H1 (cell line): ENCODE measurements around the gene AMOTL2. TPM values are rescaled to one million over a fixed set of nuclear protein-coding genes. Genes with fewer than 3 reads are reported as not detected.

Source experiments
- CTCF ChIA-PET: fragments of 300-600 bp; sonication (Branson Sonifier 250); formaldehyde crosslinking; loops from one replicate; lab custom pipeline; 2021; ENCODE audit not compliant: partially characterized antibody; lab: Charles Lee
- POLR2A ChIA-PET: fragments of 300-600 bp; sonication (Branson Sonifier 250); formaldehyde crosslinking; loops from one replicate; lab custom pipeline; 2021; ENCODE audit warnings: inconsistent platforms; ENCODE audit not compliant: partially characterized antibody; lab: Charles Lee
- DNase-seq, 2 experiments: peaks; one replicate each; pipeline versions ENCODE4 v3.0.0 to v3.0.0-alpha.2; 2010 to 2022; ENCODE audit warnings: low spot score in 2 of 2, low read depth in 1 of 2, mixed read lengths in 1 of 2
- FAIRE-seq: peaks from 2 replicates; lab custom pipeline; 2011; peaks lifted over from hg19 to GRCh38; lab: Jason Lieb, UNC
- H2AFZ ChIP-seq: 2 replicates; pipeline ENCODE4 v1.8.1; 2012; ENCODE audit warnings: low read length, inconsistent platforms
- H2AK5ac ChIP-seq: 2 replicates; pipeline ENCODE4 v1.6.1; 2013; ENCODE audit warnings: low read depth, low read length
- H2BK120ac ChIP-seq: replicated peaks from 2 replicates; pipeline ENCODE3; 2013; ENCODE audit warnings: low read depth, low read length, inconsistent platforms
- H2BK12ac ChIP-seq: 2 replicates; pipeline ENCODE4 v1.6.1; 2013; ENCODE audit warnings: low read depth, low read length
- H2BK15ac ChIP-seq: 2 replicates; pipeline ENCODE4 v1.6.1; 2013; ENCODE audit warnings: low read length
- H2BK20ac ChIP-seq: 2 replicates; pipeline ENCODE4 v1.6.1; 2013; ENCODE audit warnings: low read length
- H2BK5ac ChIP-seq: 2 replicates; pipeline ENCODE4 v1.6.1; 2013; ENCODE audit warnings: low read depth, low read length
- H3K14ac ChIP-seq: 2 replicates; pipeline ENCODE4 v1.6.1; 2013; ENCODE audit warnings: inconsistent platforms; ENCODE audit not compliant: insufficient read length
- H3K18ac ChIP-seq: 2 replicates; pipeline ENCODE4 v1.6.1; 2013; ENCODE audit warnings: low read length; ENCODE audit errors: extremely low read depth
- H3K23ac ChIP-seq: 2 replicates; pipeline ENCODE4 v1.6.1; 2013; ENCODE audit warnings: inconsistent platforms; ENCODE audit not compliant: insufficient read length
- H3K23me2 ChIP-seq: 2 replicates; pipeline ENCODE4 v1.6.1; 2013; ENCODE audit warnings: low read depth, low read length
- H3K27ac ChIP-seq: 2 replicates; pipeline ENCODE4 v1.6.1; 2011; ENCODE audit warnings: low read depth, low read length, inconsistent platforms
- H3K27me3 ChIP-seq, 4 experiments: replicated peaks in 1 of 4; 1 replicate in 1 of 4; 2 replicates in 3 of 4; pipeline versions ENCODE4 v1.6.1 to v1.8.1; 2011 to 2013; ENCODE audit warnings: low read length in 3 of 4, mild to moderate bottlenecking in 3 of 4, inconsistent platforms in 2 of 4, mixed read lengths in 2 of 4, moderate library complexity in 1 of 4; ENCODE audit not compliant: control insufficient read depth in 3 of 4, insufficient read depth in 3 of 4; ENCODE audit errors: extremely low read depth in 1 of 4
- H3K36me3 ChIP-seq, 4 experiments: 2 replicates each; pipeline versions ENCODE4 v1.6.1 to v1.8.1; 2011 to 2013; ENCODE audit warnings: mild to moderate bottlenecking in 4 of 4, low read length in 3 of 4, moderate library complexity in 2 of 4, control low read depth in 1 of 4, inconsistent platforms in 1 of 4; ENCODE audit not compliant: insufficient read depth in 4 of 4, control insufficient read depth in 2 of 4
- H3K4ac ChIP-seq: replicated peaks from 2 replicates; pipeline ENCODE3; 2013; ENCODE audit warnings: low read length, low read depth, mixed read lengths, inconsistent platforms; ENCODE audit not compliant: insufficient read length
- H3K4me1 ChIP-seq, 4 experiments: replicated peaks in 1 of 4; 1 replicate in 1 of 4; 2 replicates in 3 of 4; pipeline versions ENCODE4 v1.6.1 to v1.8.1; 2011 to 2013; ENCODE audit warnings: low read length in 3 of 4, inconsistent platforms in 2 of 4, mixed read lengths in 1 of 4; ENCODE audit not compliant: insufficient read depth in 4 of 4, control insufficient read depth in 3 of 4
- H3K4me2 ChIP-seq, 2 experiments: 2 replicates each; pipeline versions ENCODE4 v1.6.1 to v1.8.1; 2011 to 2013; ENCODE audit warnings: low read depth in 2 of 2, low read length in 2 of 2, control low read depth in 1 of 2, inconsistent platforms in 1 of 2, mild to moderate bottlenecking in 1 of 2; ENCODE audit not compliant: insufficient read depth in 1 of 2
- H3K4me3 ChIP-seq, 4 experiments: fragments of 200-600, 300-600 bp in 1 of 4; sonication (generic), shearing (Covaris generic), sonication (Bioruptor Twin) in 1 of 4; 2 replicates each; pipeline versions ENCODE4 v1.5.1 to v1.8.1; 2011 to 2016; ENCODE audit warnings: low read length in 4 of 4, low read depth in 3 of 4, control low read depth in 2 of 4, inconsistent platforms in 2 of 4, mild to moderate bottlenecking in 2 of 4, mixed read lengths in 1 of 4, moderate library complexity in 1 of 4; ENCODE audit not compliant: insufficient read depth in 2 of 4; ENCODE audit errors: extremely low read depth in 1 of 4
- H3K56ac ChIP-seq: replicated peaks from 2 replicates; pipeline ENCODE3; 2013; ENCODE audit warnings: low read depth, mild to moderate bottlenecking, mixed read lengths, low read length, inconsistent platforms; ENCODE audit not compliant: insufficient read length
- H3K79me1 ChIP-seq: 2 replicates; pipeline ENCODE4 v1.6.1; 2013; ENCODE audit warnings: low read depth, low read length, control low read depth
- H3K79me2 ChIP-seq, 2 experiments: 2 replicates each; pipeline versions ENCODE4 v1.6.1 to v1.8.1; 2012 to 2013; ENCODE audit warnings: low read length in 2 of 2, mild to moderate bottlenecking in 2 of 2, inconsistent platforms in 1 of 2; ENCODE audit not compliant: insufficient read depth in 2 of 2, control insufficient read depth in 1 of 2
- H3K9ac ChIP-seq, 4 experiments: replicated peaks in 1 of 4; 1 replicate in 1 of 4; 2 replicates in 3 of 4; pipeline versions ENCODE4 v1.6.1 to v1.8.1; 2011 to 2013; ENCODE audit warnings: low read depth in 3 of 4, low read length in 3 of 4, control low read depth in 2 of 4, mild to moderate bottlenecking in 2 of 4, moderate library complexity in 2 of 4, inconsistent platforms in 1 of 4; ENCODE audit errors: extremely low read depth in 1 of 4
- H3K9me3 ChIP-seq, 2 experiments: 2 replicates each; pipeline versions ENCODE4 v1.6.1 to v1.8.1; 2012 to 2013; ENCODE audit warnings: mild to moderate bottlenecking in 2 of 2, moderate library complexity in 2 of 2, control low read depth in 1 of 2, inconsistent platforms in 1 of 2, low read depth in 1 of 2, low read length in 1 of 2, mixed read lengths in 1 of 2; ENCODE audit not compliant: insufficient read depth in 2 of 2
- H4K20me1 ChIP-seq, 2 experiments: replicated peaks in 1 of 2; 2 replicates each; pipeline versions ENCODE3 to v1.8.1; 2011 to 2013; ENCODE audit warnings: inconsistent platforms in 2 of 2, low read length in 2 of 2, mild to moderate bottlenecking in 1 of 2; ENCODE audit not compliant: insufficient read depth in 2 of 2, control insufficient read depth in 1 of 2
- H4K5ac ChIP-seq: 2 replicates; pipeline ENCODE4 v1.6.1; 2013; ENCODE audit warnings: low read length, low read depth, mixed read lengths, inconsistent platforms; ENCODE audit not compliant: insufficient read length
- H4K8ac ChIP-seq: 2 replicates; pipeline ENCODE4 v1.8.0; 2013; ENCODE audit warnings: mild to moderate bottlenecking, moderate library complexity, low read length, inconsistent platforms; ENCODE audit not compliant: insufficient read depth; ENCODE audit errors: extremely low read depth
- H4K91ac ChIP-seq: replicated peaks from 2 replicates; pipeline ENCODE3; 2013; ENCODE audit warnings: low read length, mixed read lengths, inconsistent platforms; ENCODE audit not compliant: insufficient read length
- ATF3 ChIP-seq: IDR thresholded peaks from 2 replicates; pipeline ENCODE4 v1.6.1; 2011; ENCODE audit warnings: low read depth, mild to moderate bottlenecking, low read length; ENCODE audit not compliant: insufficient read depth
- GABPA ChIP-seq: IDR thresholded peaks from 2 replicates; pipeline ENCODE4 v1.6.1; 2011; ENCODE audit warnings: mild to moderate bottlenecking, low read length, moderate library complexity, borderline replicate concordance; ENCODE audit not compliant: insufficient read depth
- GTF2F1 ChIP-seq: IDR thresholded peaks from 2 replicates; pipeline ENCODE4 v1.6.1; 2012; ENCODE audit warnings: low read depth, low read length, improper control_type of control experiment, borderline replicate concordance
- KDM4A ChIP-seq: IDR thresholded peaks from one replicate; pipeline ENCODE4 v1.7.1; 2012; ENCODE audit warnings: low read depth, mild to moderate bottlenecking, moderate library complexity, low read length, inconsistent platforms; ENCODE audit not compliant: severe bottlenecking
- NANOG ChIP-seq: IDR thresholded peaks from 2 replicates; pipeline ENCODE4 v1.6.1; 2011; ENCODE audit warnings: low read length, low read depth, mild to moderate bottlenecking, inconsistent platforms; ENCODE audit not compliant: insufficient read depth, poor library complexity, severe bottlenecking
- POLR2A ChIP-seq, 2 experiments: IDR thresholded peaks; 1 replicate in 1 of 2; 2 replicates in 1 of 2; pipeline ENCODE4 v1.6.1; 2011; ENCODE audit warnings: low read depth in 2 of 2, low read length in 2 of 2, mild to moderate bottlenecking in 2 of 2; ENCODE audit errors: control extremely low read depth in 1 of 2
- POU5F1 ChIP-seq: IDR thresholded peaks from 2 replicates; pipeline ENCODE4 v1.6.1; 2011; ENCODE audit warnings: low read depth, mild to moderate bottlenecking, low read length, moderate library complexity
- SAP30 ChIP-seq: fragments of 300-600 bp; sonication (generic); IDR thresholded peaks from 2 replicates; pipeline ENCODE4 v1.7.1; 2012; ENCODE audit warnings: low read length, moderate library complexity, mild to moderate bottlenecking, inconsistent platforms; ENCODE audit not compliant: insufficient read depth, insufficient replicate concordance
- SIX5 ChIP-seq: IDR thresholded peaks from 2 replicates; pipeline ENCODE4 v1.6.1; 2011; ENCODE audit warnings: mild to moderate bottlenecking, low read depth, low read length
- WGBS, 2 experiments: shearing (Covaris generic) in 1 of 2; methylation state at CpG; one replicate each; pipeline versions ENCODE4 v1.1.6 to v1.1.7; 2013 to 2015; ENCODE audit warnings: low lambda C conversion rate in 2 of 2, mixed read lengths in 2 of 2, inconsistent platforms in 1 of 2, low coverage in 1 of 2, missing lambda C conversion rate in 1 of 2; ENCODE audit not compliant: insufficient replicate concordance in 2 of 2, insufficient coverage in 1 of 2, insufficient read length in 1 of 2; ENCODE audit errors: extremely low coverage in 1 of 2, missing lambda C conversion rate in 1 of 2; 5-methylcytosine and 5-hydroxymethylcytosine counted together
- polyA plus RNA-seq, 7 experiments: library from polyadenylated mRNA; depleted of rRNA in 3 of 7; stranded (reverse) in 5 of 7; unstranded in 2 of 7; fragments of >200 nt in 5 of 7; fragments of 200-250 nt in 2 of 7; gene quantifications; 1 replicate in 5 of 7; 2 replicates in 1 of 7; 4 replicates in 1 of 7; pipeline versions ENCODE4 v1.2.1 to v1.2.3, GENCODE V29; 2011 to 2013; ENCODE audit warnings: missing spikeins in 2 of 7, mixed read lengths in 2 of 7
- total RNA-seq: library from RNA; stranded (reverse); fragmentation: NEBNext Ultra II Directional; extraction: Animal tissue kit (Norgen Biotek cat#: 25700); gene quantifications from 2 replicates; pipeline ENCODE4 v1.2.1, GENCODE V29; 2021

The AMOTL2 gene
- total and polyA plus RNA-seq, 2 of the 8 experiments (the other 6 are each of a cell fraction or from before 2014, with no cell fraction given), result 19.0 to 63.7 TPM

- Histone ChIP-seq H3K9me3 (no peaks in the 10 kb centered on the region; a peak in 1 of 4 replicates), H3K27ac (no peak overlapping the region), H4K20me1 (no peaks in the 10 kb centered on the region), H2BK20ac (no peak overlapping the region), H4K91ac (no peak overlapping the region), H3K9ac (no peak overlapping the region), H4K8ac (no peak overlapping the region), H3K79me1 (no peaks in the 10 kb centered on the region), H3K36me3 (no peaks in the 10 kb centered on the region; a peak in 1 of 8 replicates), H3K4me3 (no peak overlapping the region), H3K4me1 (peaks cover 0 to 3% (median 0%) of the 10 kb centered on the region in 4 experiments; a peak in 1 of 7 replicates), H2AFZ (no peak overlapping the region), H2BK120ac (no peak overlapping the region), H2BK5ac (no peak overlapping the region), H3K56ac (no peak overlapping the region), H2AK5ac (no peak overlapping the region), H4K5ac (no peak overlapping the region), H3K23ac (no peak overlapping the region), H3K79me2 (no peaks in the 10 kb centered on the region), H3K27me3 (no peaks in the 10 kb centered on the region; a peak in 1 of 7 replicates), H3K4ac (no peak overlapping the region), H3K4me2 (no peak overlapping the region), H2BK12ac (no peak overlapping the region), H3K23me2 (no peaks in the 10 kb centered on the region; the same call in 1 of the 2 replicates), H2BK15ac (no peak overlapping the region), H3K14ac (no peak overlapping the region), H3K18ac (no peak overlapping the region)
- WGBS, 2 experiments, result 87% methylated on average over 4 of the region's 4 CpGs; no CpG with 5 or more reads in 1 of the 2 experiments
- FAIRE-seq, result no peak
- TF ChIP-seq NANOG (no peak), SAP30 (no peak), KDM4A (no peak), SIX5 (no peak), GTF2F1 (no peak), POU5F1 (no peak), GABPA (no peak), POLR2A (IDR thresholded peaks at IDR 0.05; ENCODE audit: control extremely low read depth in 1 of 2, low read depth in 2 of 2, low read length in 2 of 2) (no peak), ATF3 (no peak)
- no peak for DNase-seq
- ChIA-PET POLR2A (interaction anchor here (1.0 to 2.6 kb wide), 4 partner anchors 19 to 27 kb away, joined by 3 to 7 read pairs (median 4); no protein-coding TSS in a partner anchor), CTCF (interaction anchor here (0.7 to 1.5 kb wide), 7 partner anchors 9 to 197 kb away, joined by 3 read pairs; no protein-coding TSS in a partner anchor)
These were observed 20.1 kb upstream of the AMOTL2 start for GRCh38 chr3:134394380-134394779.
